LNCAP (cell line): ENCODE data around the gene MET.

Experiments used
- CTCF ChIP-seq: fragments of 450-650 bp; IDR thresholded peaks from 2 replicates; pipeline ENCODE4 v1.5.1; 2017; ENCODE audit warnings: mild to moderate bottlenecking

Gene MET

DNA sequence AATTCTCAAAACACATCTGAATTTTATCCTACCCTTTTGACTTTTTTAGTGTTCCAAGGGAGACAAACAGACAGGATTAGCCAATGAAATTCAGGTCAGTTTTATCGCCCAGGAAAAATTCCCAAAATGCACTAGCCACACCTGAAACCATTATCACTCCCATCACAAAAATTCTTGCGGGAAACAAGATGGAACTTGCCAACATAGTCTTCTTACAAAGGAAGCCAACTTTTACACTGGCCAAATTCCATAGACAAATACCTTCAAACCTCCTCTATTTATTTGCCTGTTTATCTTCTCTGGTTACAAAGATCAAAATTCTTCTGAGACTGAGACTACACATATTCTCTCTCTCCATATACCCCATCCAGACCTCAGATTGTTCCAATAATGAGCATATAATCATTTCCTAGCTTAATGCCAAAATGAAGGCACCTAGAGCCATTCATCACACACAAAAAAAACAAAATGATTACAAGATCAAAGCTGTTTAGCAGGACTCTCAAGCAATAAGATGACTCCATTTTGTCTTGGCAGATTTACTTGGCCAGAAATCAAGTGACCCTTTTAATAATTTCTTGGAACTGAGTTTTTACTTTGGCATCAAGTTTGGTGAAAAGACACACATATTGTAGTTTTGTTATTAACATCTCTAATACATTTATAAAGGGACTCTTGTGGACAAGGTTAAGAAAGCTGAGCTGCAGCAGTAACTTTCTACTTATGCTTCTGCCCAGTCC lies 30.2 kb downstream of the MET start:
- TF ChIP-seq CTCF, result no peak

GRCh38 chr7:116704650-116705228 lies 32.7 kb downstream of the MET start:
- no peak for TF ChIP-seq CTCF

GRCh38 chr7:116705419-116705818 lies 33.4 kb downstream of the MET start:
- no peak for TF ChIP-seq CTCF

- no peak for TF ChIP-seq CTCF
Observed at GRCh38 chr7:116706668-116707126, 34.7 kb downstream of the MET start.

DNA sequence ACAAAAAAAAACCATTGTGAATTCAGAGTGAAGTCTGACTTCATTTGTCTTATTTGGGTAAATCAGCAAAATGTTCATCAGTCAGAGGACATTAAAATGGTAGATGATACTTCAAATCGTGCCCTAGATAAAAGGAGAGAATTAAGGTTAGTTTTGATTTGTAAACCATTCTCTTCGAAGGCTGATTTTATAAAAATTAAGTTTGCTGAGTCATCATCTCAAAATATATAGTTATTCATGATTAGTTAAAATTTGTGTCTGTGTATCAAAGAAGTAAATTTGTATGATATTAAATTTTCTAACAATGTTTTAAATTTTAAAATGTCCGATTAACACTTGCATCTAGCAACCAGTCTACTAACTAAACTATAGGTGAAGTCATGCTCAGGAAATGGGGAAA lies 35.3 kb downstream of the MET start:
- no peak for TF ChIP-seq CTCF

DNA sequence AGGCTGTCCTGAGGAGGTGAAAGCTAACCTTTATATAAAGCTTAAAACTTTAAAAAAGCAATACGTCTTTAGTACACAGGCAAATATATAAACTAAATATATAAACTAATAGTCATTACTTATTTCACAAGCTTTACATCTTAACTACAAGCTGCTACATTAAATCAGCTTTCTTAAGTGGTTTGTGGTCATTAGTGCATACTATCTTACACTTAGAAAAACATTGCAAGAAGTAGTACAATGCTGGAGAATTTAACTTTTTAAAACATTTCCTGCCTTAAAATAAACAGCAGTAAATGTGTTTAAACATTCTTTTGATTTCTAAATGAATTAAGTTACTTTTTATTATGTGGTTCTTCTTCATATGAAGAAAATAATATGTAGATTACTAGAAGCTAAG lies 36.3 kb downstream of the MET start:
- no peak for TF ChIP-seq CTCF

DNA sequence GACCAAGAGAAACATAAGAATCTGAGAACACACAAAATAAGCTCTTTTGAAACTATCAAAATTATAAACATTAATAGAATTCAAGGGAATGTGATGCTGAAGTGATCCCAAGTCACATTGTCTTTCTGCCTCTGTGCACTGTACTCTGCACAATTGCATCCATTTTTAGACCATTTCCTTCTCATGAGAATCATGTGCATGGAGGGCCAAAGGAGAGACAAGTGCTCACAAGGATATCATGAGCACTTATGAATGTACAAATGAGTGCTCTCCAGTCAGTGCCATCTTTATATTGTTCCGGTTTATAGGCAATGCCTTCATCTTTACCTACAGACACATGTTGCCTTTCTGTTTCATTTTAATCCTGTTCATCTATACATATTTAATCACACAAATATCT lies 36.9 kb downstream of the MET start:
- no peak for TF ChIP-seq CTCF
